Thyroid gland (tissue), 4 donors: ENCODE results near the gene DLGAP1.

Source experiments
- POLR2A ChIP-seq, 2 donors: fragments of 450-650 bp; IDR thresholded peaks; one replicate each; pipeline ENCODE4 v1.6.1; 2017; ENCODE audit warnings: antibody characterized with exemption in 2 of 2, mild to moderate bottlenecking in 2 of 2, moderate library complexity in 1 of 2
- TF ChIP-seq, protein P1 (sequence below), 6 experiments: fragments of 200-600 bp in 3 of 6; fragments of 450-650 bp in 3 of 6; sonication (generic) in 3 of 6; IDR thresholded peaks; one replicate each; pipeline ENCODE4 v1.5.1; 2016 to 2019; ENCODE audit warnings: antibody characterized with exemption in 6 of 6, mild to moderate bottlenecking in 2 of 6, inconsistent platforms in 1 of 6, moderate library complexity in 1 of 6

DNA sequence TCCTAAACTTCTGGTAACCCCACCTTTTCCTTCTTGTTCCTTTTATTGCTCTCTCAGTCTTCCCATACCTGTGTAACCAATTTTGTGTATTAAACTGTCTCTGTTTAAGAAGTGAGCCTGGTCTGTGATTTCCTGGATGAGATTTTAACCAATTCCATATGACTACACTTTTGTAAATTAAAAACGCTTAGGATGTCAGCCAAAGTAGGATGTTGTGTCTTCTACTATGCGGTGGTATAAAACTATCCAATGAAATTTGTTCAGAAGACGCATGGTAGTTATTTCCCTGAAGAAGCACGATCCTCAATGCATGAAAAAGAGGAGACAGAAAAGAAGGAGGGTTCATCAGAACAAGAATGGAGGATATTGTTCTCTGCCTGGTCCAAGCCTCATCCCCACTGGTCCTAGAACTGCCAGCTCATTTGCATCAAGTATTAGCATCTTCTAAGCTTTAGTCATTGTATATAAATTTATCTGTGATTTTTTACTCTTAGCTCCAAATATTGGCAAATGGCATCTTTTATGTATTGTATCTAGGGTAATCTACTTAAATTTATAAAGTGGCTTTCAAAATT, 877.7 kb downstream of the DLGAP1 start:
- TF ChIP-seq, protein P1, sequence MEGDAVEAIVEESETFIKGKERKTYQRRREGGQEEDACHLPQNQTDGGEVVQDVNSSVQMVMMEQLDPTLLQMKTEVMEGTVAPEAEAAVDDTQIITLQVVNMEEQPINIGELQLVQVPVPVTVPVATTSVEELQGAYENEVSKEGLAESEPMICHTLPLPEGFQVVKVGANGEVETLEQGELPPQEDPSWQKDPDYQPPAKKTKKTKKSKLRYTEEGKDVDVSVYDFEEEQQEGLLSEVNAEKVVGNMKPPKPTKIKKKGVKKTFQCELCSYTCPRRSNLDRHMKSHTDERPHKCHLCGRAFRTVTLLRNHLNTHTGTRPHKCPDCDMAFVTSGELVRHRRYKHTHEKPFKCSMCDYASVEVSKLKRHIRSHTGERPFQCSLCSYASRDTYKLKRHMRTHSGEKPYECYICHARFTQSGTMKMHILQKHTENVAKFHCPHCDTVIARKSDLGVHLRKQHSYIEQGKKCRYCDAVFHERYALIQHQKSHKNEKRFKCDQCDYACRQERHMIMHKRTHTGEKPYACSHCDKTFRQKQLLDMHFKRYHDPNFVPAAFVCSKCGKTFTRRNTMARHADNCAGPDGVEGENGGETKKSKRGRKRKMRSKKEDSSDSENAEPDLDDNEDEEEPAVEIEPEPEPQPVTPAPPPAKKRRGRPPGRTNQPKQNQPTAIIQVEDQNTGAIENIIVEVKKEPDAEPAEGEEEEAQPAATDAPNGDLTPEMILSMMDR (IDR thresholded peaks at IDR 0.05), result no peak
- no peak for TF ChIP-seq POLR2A (IDR thresholded peaks at IDR 0.05)
